Activated naive CD4-positive, alpha-beta T cell treated with anti-CD3 and anti-CD28 coated beads, Interleukin-2, amount 50 U/mL, for 24 hours (primary cell): ENCODE measurements around the gene FAM234A.

Experiments used
- H3K27ac Mint-ChIP-seq: one replicate; pipeline ENCODE4 v1.8.0; 2021; ENCODE audit warnings: mild to moderate bottlenecking, mixed read lengths
- H3K27me3 Mint-ChIP-seq: one replicate; pipeline ENCODE4 v1.8.0; 2021; ENCODE audit warnings: mixed read lengths
- H3K36me3 Mint-ChIP-seq: one replicate; pipeline ENCODE4 v1.8.0; 2021; ENCODE audit warnings: mixed read lengths
- H3K4me1 Mint-ChIP-seq: one replicate; pipeline ENCODE4 v1.8.0; 2021; ENCODE audit warnings: mixed read lengths
- H3K4me3 Mint-ChIP-seq: one replicate; pipeline ENCODE4 v1.8.0; 2021; ENCODE audit warnings: mild to moderate bottlenecking, mixed read lengths
- H3K9me3 Mint-ChIP-seq: one replicate; pipeline ENCODE4 v1.8.0; 2021; ENCODE audit warnings: mixed read lengths

Gene FAM234A

DNA sequence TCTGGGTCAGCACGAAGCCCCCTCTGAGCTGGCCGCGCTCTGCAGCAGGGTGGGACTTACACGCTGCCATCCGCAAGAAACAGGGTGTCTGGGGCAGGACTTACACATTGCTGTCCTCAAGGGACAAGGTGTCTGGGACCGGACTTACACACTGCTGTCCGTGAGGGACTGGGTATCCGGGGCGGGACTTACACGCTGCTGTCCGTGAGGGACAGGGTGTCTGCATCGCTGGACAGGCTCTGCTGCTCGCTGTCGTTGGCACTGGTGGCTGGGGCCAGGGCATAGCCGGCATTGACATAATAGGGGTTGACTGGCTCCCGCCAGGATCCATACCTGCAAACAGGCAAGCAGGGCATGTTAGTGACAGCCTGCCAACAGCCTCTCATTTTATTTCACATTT, 79.7 kb downstream of the FAM234A start:
- Mint-ChIP-seq H3K4me1 (peaks cover 41% of the 10 kb centered on the region), H3K27ac (no peak overlapping the region), H3K4me3 (no peak overlapping the region), H3K9me3 (no peaks in the 10 kb centered on the region), H3K27me3 (no peaks in the 10 kb centered on the region), H3K36me3 (peaks cover 2% of the 10 kb centered on the region)

GRCh38 chr16:314795-315299, 80.2 kb downstream of the FAM234A start:
- H3K27ac Mint-ChIP-seq: no peak overlapping the region
- H3K4me1 Mint-ChIP-seq: peaks cover 41% of the 10 kb centered on the region
- H3K4me3 Mint-ChIP-seq: no peak overlapping the region
- H3K27me3 Mint-ChIP-seq: no peaks in the 10 kb centered on the region
- peaks cover 6% of the 10 kb centered on the region for H3K36me3 Mint-ChIP-seq
- no peaks in the 10 kb centered on the region for H3K9me3 Mint-ChIP-seq
